ENCODE measurements around the gene WNT16.

The WNT16 gene

GRCh38 chr7:121328508-121329190 is at the start of gene WNT16:
Gene WNT16 (plus strand): TSS chr7:121329000. CDS start chr7:121329293, 293 bp downstream.
- Histone ChIP-seq H3K36me3 (ENCODE audit: insufficient read depth, insufficient read length, low read length) (no peaks in the 10 kb centered on the region), H3K4me1 (ENCODE audit: insufficient read depth, insufficient read length) (no peaks in the 10 kb centered on the region), H3K9me3 (ENCODE audit: insufficient read depth, low read length) (no peaks in the 10 kb centered on the region), H3K27me3 (ENCODE audit: insufficient read depth, insufficient read length) (peaks cover 39% of the 10 kb centered on the region), H3K4me3 (ENCODE audit: insufficient read length, low read depth) (peak within 1 kb of the TSS; percentile 32), H3K9ac (ENCODE audit: insufficient read length, low read depth) (peak within 1 kb of the TSS; percentile 21)
- DNase-seq (ENCODE audit: low read depth, low spot score), result no peak
- TF ChIP-seq ZNF274 (IDR thresholded peaks at IDR 0.05; ENCODE audit: low read depth, low read length) (no peak), SUZ12 (IDR thresholded peaks at IDR 0.05; ENCODE audit: extremely low read depth, insufficient read depth, insufficient read length) (no peak), YY1 (IDR thresholded peaks at IDR 0.05; ENCODE audit: insufficient read depth, insufficient read length) (no peak)

GRCh38 chr7:121279060-121279620 is 49.7 kb upstream of the WNT16 start:
- H3K9me3 ChIP-seq (ENCODE audit: insufficient read depth, low read length), result peaks cover 6% of the 10 kb centered on the region; the same call in 1 of the 2 replicates
- no peaks in the 10 kb centered on the region for H3K27me3 ChIP-seq (ENCODE audit: insufficient read depth, insufficient read length)
- no peaks in the 10 kb centered on the region for H3K36me3 ChIP-seq (ENCODE audit: insufficient read depth, insufficient read length, low read length)
- TF ChIP-seq YY1 (IDR thresholded peaks at IDR 0.05; ENCODE audit: insufficient read depth, insufficient read length), result no peak
- TF ChIP-seq SUZ12 (IDR thresholded peaks at IDR 0.05; ENCODE audit: extremely low read depth, insufficient read depth, insufficient read length), result no peak
- no peak for TF ChIP-seq ZNF274 (IDR thresholded peaks at IDR 0.05; ENCODE audit: low read depth, low read length)
- no peak overlapping the region for H3K4me3 ChIP-seq (ENCODE audit: insufficient read length, low read depth)
- H3K9ac ChIP-seq (ENCODE audit: insufficient read length, low read depth), result no peak overlapping the region
- DNase-seq (ENCODE audit: low read depth, low spot score), result no peak
- no peaks in the 10 kb centered on the region for H3K4me1 ChIP-seq (ENCODE audit: insufficient read depth, insufficient read length)

- Histone ChIP-seq H3K9ac (ENCODE audit: insufficient read length, low read depth) (no peak overlapping the region), H3K4me1 (ENCODE audit: insufficient read depth, insufficient read length) (no peaks in the 10 kb centered on the region), H3K4me3 (ENCODE audit: insufficient read length, low read depth) (no peak overlapping the region), H3K27me3 (ENCODE audit: insufficient read depth, insufficient read length) (no peaks in the 10 kb centered on the region), H3K36me3 (ENCODE audit: insufficient read depth, insufficient read length, low read length) (no peaks in the 10 kb centered on the region), H3K9me3 (ENCODE audit: insufficient read depth, low read length) (peaks cover 10% of the 10 kb centered on the region; the same call in 1 of the 2 replicates)
- no peak for DNase-seq (ENCODE audit: low read depth, low spot score)
- TF ChIP-seq ZNF274 (IDR thresholded peaks at IDR 0.05; ENCODE audit: low read depth, low read length) (no peak), SUZ12 (IDR thresholded peaks at IDR 0.05; ENCODE audit: extremely low read depth, insufficient read depth, insufficient read length) (no peak), YY1 (IDR thresholded peaks at IDR 0.05; ENCODE audit: insufficient read depth, insufficient read length) (no peak)
Measured at GRCh38 chr7:121279822-121280221, 49.0 kb upstream of the WNT16 start.

GRCh38 chr7:121280656-121281055 is 48.1 kb upstream of the WNT16 start:
- TF ChIP-seq ZNF274 (IDR thresholded peaks at IDR 0.05; ENCODE audit: low read depth, low read length) (no peak), SUZ12 (IDR thresholded peaks at IDR 0.05; ENCODE audit: extremely low read depth, insufficient read depth, insufficient read length) (no peak), YY1 (IDR thresholded peaks at IDR 0.05; ENCODE audit: insufficient read depth, insufficient read length) (no peak)
- Histone ChIP-seq H3K36me3 (ENCODE audit: insufficient read depth, insufficient read length, low read length) (no peaks in the 10 kb centered on the region), H3K4me3 (ENCODE audit: insufficient read length, low read depth) (no peak overlapping the region)

GRCh38 chr7:121282129-121282528 is 46.7 kb upstream of the WNT16 start:
- Histone ChIP-seq H3K27me3 (ENCODE audit: insufficient read depth, insufficient read length) (no peaks in the 10 kb centered on the region), H3K4me1 (ENCODE audit: insufficient read depth, insufficient read length) (no peaks in the 10 kb centered on the region)

More at GRCh38 chr7:121280656-121281055, 48.1 kb upstream of the WNT16 start:
- Histone ChIP-seq H3K9me3 (ENCODE audit: insufficient read depth, low read length) (peaks cover 15% of the 10 kb centered on the region; the same call in 1 of the 2 replicates), H3K4me1 (ENCODE audit: insufficient read depth, insufficient read length) (no peaks in the 10 kb centered on the region), H3K27me3 (ENCODE audit: insufficient read depth, insufficient read length) (no peaks in the 10 kb centered on the region), H3K9ac (ENCODE audit: insufficient read length, low read depth) (no peak overlapping the region)
- DNase-seq (ENCODE audit: low read depth, low spot score), result no peak

GRCh38 chr7:121285066-121285667 is 43.6 kb upstream of the WNT16 start:
- Histone ChIP-seq H3K4me1 (ENCODE audit: insufficient read depth, insufficient read length) (no peaks in the 10 kb centered on the region), H3K27me3 (ENCODE audit: insufficient read depth, insufficient read length) (no peaks in the 10 kb centered on the region), H3K4me3 (ENCODE audit: insufficient read length, low read depth) (no peak overlapping the region), H3K9ac (ENCODE audit: insufficient read length, low read depth) (no peak overlapping the region), H3K9me3 (ENCODE audit: insufficient read depth, low read length) (peaks cover 15% of the 10 kb centered on the region; the same call in 1 of the 2 replicates), H3K36me3 (ENCODE audit: insufficient read depth, insufficient read length, low read length) (no peaks in the 10 kb centered on the region)
- no peak for DNase-seq (ENCODE audit: low read depth, low spot score)
- TF ChIP-seq ZNF274 (IDR thresholded peaks at IDR 0.05; ENCODE audit: low read depth, low read length), result no peak
- no peak for TF ChIP-seq YY1 (IDR thresholded peaks at IDR 0.05; ENCODE audit: insufficient read depth, insufficient read length)
- TF ChIP-seq SUZ12 (IDR thresholded peaks at IDR 0.05; ENCODE audit: extremely low read depth, insufficient read depth, insufficient read length), result no peak

More at GRCh38 chr7:121282129-121282528, 46.7 kb upstream of the WNT16 start:
- TF ChIP-seq ZNF274 (IDR thresholded peaks at IDR 0.05; ENCODE audit: low read depth, low read length) (no peak), SUZ12 (IDR thresholded peaks at IDR 0.05; ENCODE audit: extremely low read depth, insufficient read depth, insufficient read length) (no peak), YY1 (IDR thresholded peaks at IDR 0.05; ENCODE audit: insufficient read depth, insufficient read length) (no peak)
- no peak overlapping the region for H3K9ac ChIP-seq (ENCODE audit: insufficient read length, low read depth)
- H3K36me3 ChIP-seq (ENCODE audit: insufficient read depth, insufficient read length, low read length), result no peaks in the 10 kb centered on the region
- DNase-seq (ENCODE audit: low read depth, low spot score), result no peak
- no peak overlapping the region for H3K4me3 ChIP-seq (ENCODE audit: insufficient read length, low read depth)
- H3K9me3 ChIP-seq (ENCODE audit: insufficient read depth, low read length), result peaks cover 15% of the 10 kb centered on the region; the same call in 1 of the 2 replicates

GRCh38 chr7:121286186-121286585 is 42.6 kb upstream of the WNT16 start:
- DNase-seq (ENCODE audit: low read depth, low spot score), result no peak
- no peak for TF ChIP-seq ZNF274 (IDR thresholded peaks at IDR 0.05; ENCODE audit: low read depth, low read length)
- TF ChIP-seq YY1 (IDR thresholded peaks at IDR 0.05; ENCODE audit: insufficient read depth, insufficient read length), result no peak
- no peak for TF ChIP-seq SUZ12 (IDR thresholded peaks at IDR 0.05; ENCODE audit: extremely low read depth, insufficient read depth, insufficient read length)
- Histone ChIP-seq H3K4me1 (ENCODE audit: insufficient read depth, insufficient read length) (no peaks in the 10 kb centered on the region), H3K9me3 (ENCODE audit: insufficient read depth, low read length) (peaks cover 15% of the 10 kb centered on the region; the same call in 1 of the 2 replicates), H3K9ac (ENCODE audit: insufficient read length, low read depth) (no peak overlapping the region), H3K27me3 (ENCODE audit: insufficient read depth, insufficient read length) (no peaks in the 10 kb centered on the region), H3K36me3 (ENCODE audit: insufficient read depth, insufficient read length, low read length) (no peaks in the 10 kb centered on the region), H3K4me3 (ENCODE audit: insufficient read length, low read depth) (no peak overlapping the region)

Data from NT2/D1 (cell line).